Body of pancreas (tissue), 4 donors: Measurements from ENCODE around the gene LEP.

Source experiments
- POLR2A ChIP-seq, 3 donors: fragments of 450-650 bp; IDR thresholded peaks; one replicate each; pipeline ENCODE4 v1.6.1; 2016; ENCODE audit warnings: antibody characterized with exemption in 3 of 3, mild to moderate bottlenecking in 2 of 3
- TF ChIP-seq, protein P1 (sequence below), 7 experiments: fragments of 450-650 bp in 4 of 7; fragments of 200-600 bp in 3 of 7; sonication (generic) in 3 of 7; IDR thresholded peaks; one replicate each; pipeline ENCODE4 v1.5.1; 2016 to 2019; ENCODE audit warnings: antibody characterized with exemption in 7 of 7

DNA sequence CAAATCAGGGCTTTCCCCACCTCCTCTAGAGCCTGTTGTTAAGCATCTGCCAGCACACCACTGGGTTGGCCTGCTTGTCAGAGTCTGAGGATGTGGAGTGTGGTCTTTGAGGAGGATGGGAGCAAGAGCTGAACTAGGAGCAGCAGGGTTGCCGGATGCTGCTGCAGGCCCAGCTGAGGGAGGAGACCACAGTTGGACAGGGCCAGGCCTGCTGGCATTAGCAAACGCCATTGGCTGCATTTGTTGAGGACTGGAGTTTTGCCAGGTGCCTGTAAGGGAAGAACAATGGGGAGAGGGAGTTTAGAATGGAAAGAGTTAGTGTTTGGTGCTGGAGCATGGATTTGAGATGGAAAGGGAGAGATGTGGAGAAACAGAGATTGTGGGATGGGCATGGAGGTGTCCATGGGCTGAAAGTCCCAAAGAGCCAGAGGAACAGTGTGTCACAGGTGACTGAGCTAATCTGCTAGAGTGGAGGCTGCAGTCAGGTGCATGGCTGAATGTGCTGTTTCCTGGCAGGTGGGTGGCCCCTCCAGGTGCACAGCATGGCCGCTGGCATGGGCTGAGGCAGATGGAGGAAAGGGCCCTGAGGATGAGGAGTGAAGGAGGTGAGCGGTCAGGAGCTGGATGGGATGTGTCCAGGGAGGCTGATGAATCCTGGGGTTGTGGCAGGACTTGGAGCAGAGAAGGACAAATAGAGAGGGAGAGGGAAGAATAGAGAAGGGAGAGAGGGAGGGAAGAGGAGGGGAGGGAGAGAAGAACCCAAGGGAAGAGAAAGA is 40.7 kb downstream of the LEP start:
- TF ChIP-seq, protein P1, sequence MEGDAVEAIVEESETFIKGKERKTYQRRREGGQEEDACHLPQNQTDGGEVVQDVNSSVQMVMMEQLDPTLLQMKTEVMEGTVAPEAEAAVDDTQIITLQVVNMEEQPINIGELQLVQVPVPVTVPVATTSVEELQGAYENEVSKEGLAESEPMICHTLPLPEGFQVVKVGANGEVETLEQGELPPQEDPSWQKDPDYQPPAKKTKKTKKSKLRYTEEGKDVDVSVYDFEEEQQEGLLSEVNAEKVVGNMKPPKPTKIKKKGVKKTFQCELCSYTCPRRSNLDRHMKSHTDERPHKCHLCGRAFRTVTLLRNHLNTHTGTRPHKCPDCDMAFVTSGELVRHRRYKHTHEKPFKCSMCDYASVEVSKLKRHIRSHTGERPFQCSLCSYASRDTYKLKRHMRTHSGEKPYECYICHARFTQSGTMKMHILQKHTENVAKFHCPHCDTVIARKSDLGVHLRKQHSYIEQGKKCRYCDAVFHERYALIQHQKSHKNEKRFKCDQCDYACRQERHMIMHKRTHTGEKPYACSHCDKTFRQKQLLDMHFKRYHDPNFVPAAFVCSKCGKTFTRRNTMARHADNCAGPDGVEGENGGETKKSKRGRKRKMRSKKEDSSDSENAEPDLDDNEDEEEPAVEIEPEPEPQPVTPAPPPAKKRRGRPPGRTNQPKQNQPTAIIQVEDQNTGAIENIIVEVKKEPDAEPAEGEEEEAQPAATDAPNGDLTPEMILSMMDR (IDR thresholded peaks at IDR 0.05): no peak
- no peak for TF ChIP-seq POLR2A (IDR thresholded peaks at IDR 0.05)
